NT2/D1 (cell line): ENCODE measurements around the gene MMP17.

ENCODE experiments used
- DNase-seq: peaks from one replicate; pipeline ENCODE4 v3.0.0-alpha.2; 2011; ENCODE audit warnings: low read depth, low spot score
- H3K27me3 ChIP-seq: 2 replicates; pipeline ENCODE4 v1.6.0; 2011; ENCODE audit warnings: mild to moderate bottlenecking; ENCODE audit not compliant: insufficient read length, insufficient read depth
- H3K36me3 ChIP-seq: 2 replicates; pipeline ENCODE4 v1.6.1; 2011; ENCODE audit warnings: mild to moderate bottlenecking, low read length, mixed read lengths; ENCODE audit not compliant: insufficient read depth, insufficient read length
- H3K4me1 ChIP-seq: 2 replicates; pipeline ENCODE4 v1.5.1; 2011; ENCODE audit not compliant: insufficient read depth, insufficient read length
- H3K4me3 ChIP-seq: 2 replicates; pipeline ENCODE4 v1.5.1; 2011; ENCODE audit warnings: low read depth; ENCODE audit not compliant: insufficient read length
- H3K9ac ChIP-seq: 2 replicates; pipeline ENCODE4 v1.6.0; 2011; ENCODE audit warnings: low read depth; ENCODE audit not compliant: insufficient read length
- H3K9me3 ChIP-seq: 2 replicates; pipeline ENCODE4 v1.5.1; 2011; ENCODE audit warnings: mild to moderate bottlenecking, low read length; ENCODE audit not compliant: insufficient read depth
- SUZ12 ChIP-seq: IDR thresholded peaks from 2 replicates; pipeline ENCODE4 v1.6.1; 2011; ENCODE audit not compliant: insufficient read length, insufficient read depth; ENCODE audit errors: extremely low read depth
- YY1 ChIP-seq: IDR thresholded peaks from 2 replicates; pipeline ENCODE4 v1.6.1; 2011; ENCODE audit not compliant: insufficient read length, insufficient read depth
- ZNF274 ChIP-seq: IDR thresholded peaks from 2 replicates; pipeline ENCODE4 v1.6.1; 2011; ENCODE audit warnings: mild to moderate bottlenecking, low read depth, low read length

MMP17 gene

DNA sequence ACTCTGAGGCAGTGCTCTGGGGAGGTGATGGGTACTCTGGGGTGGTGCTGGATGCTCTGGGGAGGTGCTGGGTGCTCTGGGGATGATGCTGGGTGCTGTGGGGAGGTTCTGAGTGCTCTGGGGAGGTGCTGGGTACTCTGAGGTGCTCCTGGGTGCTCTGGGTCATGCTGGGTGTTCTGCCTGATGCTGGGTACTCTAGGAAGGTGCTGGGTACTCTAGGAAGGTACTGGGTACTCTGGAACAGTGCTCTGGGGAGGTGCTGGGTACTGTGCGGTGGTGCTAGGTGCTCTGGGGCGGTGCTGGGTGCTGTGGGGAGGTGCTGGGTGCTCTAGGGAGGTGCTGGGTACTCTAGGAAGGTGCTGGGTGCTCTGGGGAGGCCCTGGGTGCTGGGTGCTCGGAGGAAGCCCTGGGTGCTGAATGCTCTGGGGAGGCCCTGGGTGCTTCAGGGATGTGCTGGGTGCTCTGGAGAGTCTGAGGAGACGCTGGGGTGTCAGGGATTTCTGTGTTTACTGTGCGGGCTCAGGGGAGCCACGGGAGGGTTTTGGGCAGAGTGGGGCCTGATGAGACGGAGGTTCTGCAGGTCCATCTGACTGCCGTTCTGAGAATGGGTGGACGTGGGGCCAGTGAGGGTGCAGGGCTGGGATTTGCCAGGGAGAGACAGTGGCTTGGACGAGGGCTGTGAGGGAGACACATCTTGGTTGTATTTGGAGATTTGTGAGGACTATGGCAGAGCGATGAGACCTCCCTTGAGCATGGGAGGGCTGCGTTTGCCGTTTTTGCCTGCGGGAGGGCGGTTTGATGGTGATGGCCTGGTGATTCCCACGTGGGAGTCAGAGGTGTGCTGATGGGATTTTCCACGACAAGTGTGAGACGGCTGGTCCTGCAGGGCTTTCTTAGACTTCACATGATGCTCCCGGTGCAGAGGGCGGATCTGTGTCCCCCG lies 30.0 kb downstream of the MMP17 start:
- Histone ChIP-seq H3K4me1 (peaks cover 29% of the 10 kb centered on the region), H3K36me3 (no peaks in the 10 kb centered on the region), H3K4me3 (no peak overlapping the region), H3K9ac (peak overlapping the region; percentile 17), H3K27me3 (no peaks in the 10 kb centered on the region), H3K9me3 (no peaks in the 10 kb centered on the region)
- TF ChIP-seq SUZ12 (no peak), YY1 (no peak), ZNF274 (no peak)
- DNase-seq, result no peak

DNA sequence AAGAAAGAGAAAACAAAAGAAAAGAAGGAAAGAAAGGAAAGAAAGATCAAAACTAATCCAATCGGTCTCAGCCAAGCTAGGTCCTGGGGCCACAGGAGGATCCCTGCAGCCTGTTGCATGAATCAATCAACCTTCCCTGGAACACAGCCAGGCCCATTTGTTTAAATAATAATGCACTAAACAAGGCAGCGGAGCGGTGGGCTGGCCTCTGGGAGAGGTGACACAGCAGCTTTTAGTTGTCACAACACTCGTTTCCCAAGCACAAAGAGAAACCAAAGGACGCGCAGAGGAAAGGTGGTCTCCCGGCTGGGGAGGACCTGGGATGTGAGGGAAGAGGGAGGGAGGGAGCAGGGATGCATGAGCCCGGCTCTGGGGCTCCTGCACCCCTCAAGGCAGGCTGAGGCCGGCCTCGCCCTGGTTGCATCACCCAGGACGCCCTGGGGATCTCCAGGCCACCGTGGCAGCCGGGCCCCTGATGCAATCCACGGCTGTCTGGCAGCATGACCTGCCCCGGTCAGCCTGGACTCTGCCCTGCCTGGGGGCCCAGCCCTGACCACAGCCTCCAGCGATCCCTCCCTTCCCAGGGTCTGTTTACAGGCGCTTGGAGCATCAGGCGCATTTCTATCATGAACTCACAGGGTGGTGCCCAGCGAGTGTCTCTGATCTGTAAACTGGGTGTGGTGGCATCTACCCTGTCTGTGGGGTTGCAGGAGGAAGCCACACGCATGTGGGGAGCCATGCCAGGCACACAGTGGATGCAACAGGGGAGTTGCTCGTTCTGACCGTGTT lies 32.5 kb downstream of the MMP17 start:
- peak overlapping the region; percentile 6 for H3K4me3 ChIP-seq
- peaks cover 39% of the 10 kb centered on the region for H3K4me1 ChIP-seq
- DNase-seq, result peak; percentile 82
- H3K9me3 ChIP-seq, result no peaks in the 10 kb centered on the region
- H3K9ac ChIP-seq, result peak overlapping the region; percentile 66
- no peaks in the 10 kb centered on the region for H3K27me3 ChIP-seq
- no peaks in the 10 kb centered on the region for H3K36me3 ChIP-seq
- TF ChIP-seq ZNF274 (no peak), SUZ12 (no peak), YY1 (no peak)

DNA sequence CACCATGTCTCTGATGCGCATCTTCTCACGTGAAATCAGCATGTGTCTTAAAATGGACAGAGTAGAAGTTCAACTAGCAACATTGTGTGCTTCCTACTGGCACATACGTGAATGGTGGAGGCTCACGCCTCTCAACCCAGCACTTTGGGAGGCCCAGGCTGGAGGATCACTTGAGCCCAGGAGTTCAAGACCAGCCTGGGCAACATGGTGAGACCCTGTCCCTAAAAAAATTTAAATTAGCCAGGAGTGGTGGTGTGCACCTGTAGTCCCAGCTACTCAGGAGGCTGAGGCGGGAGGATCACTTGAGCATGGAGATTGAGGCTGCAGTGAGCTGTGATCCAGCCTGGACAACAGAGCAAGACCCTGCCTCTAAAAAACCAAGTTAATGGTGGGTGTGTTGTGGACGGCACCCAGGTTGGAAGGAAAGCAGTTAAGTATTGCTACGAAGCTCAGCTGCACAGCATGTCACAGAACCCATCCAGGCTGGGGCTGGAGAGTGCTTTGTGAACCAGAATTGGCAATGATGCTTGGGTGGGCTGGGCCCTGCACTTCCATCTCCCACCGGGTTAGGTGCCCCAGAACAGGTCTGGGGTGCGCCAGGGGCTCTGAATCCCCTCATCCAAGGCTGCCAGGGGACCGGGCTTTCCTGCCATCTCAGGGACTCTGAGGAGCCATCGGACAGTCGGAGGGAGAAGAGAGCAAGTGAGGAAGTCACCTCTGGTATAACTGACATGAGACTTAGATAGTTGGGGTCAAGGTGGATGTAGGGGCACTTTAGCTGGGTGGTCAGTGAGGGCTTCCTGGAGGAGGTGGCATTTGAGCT lies 33.3 kb downstream of the MMP17 start:
- Histone ChIP-seq H3K36me3 (no peaks in the 10 kb centered on the region), H3K9me3 (no peaks in the 10 kb centered on the region), H3K4me1 (peaks cover 31% of the 10 kb centered on the region), H3K27me3 (no peaks in the 10 kb centered on the region), H3K4me3 (peak overlapping the region; percentile 6), H3K9ac (peak overlapping the region; percentile 66)
- no peak for TF ChIP-seq ZNF274
- no peak for TF ChIP-seq YY1
- TF ChIP-seq SUZ12, result no peak
- DNase-seq, result no peak

DNA sequence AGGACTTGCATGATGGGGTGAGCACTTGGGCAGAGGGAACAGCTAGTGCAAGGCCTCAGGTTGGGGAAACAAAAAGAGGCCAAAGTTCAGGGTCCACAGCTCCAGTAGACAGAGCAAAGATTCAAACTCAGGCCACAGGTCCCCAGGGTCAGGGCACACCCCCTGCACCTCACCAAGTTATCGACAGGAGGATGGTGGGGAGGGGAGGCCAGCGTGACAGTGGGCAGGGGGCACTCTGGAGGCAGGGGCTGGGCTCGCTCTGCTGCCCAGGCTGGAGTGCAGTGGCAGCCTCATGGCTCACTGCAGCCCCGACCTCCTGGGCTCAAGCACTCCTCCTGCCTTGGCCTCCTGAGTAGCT lies 33.9 kb downstream of the MMP17 start:
- Histone ChIP-seq H3K4me3 (no peak overlapping the region), H3K4me1 (peaks cover 30% of the 10 kb centered on the region), H3K27me3 (no peaks in the 10 kb centered on the region), H3K36me3 (no peaks in the 10 kb centered on the region), H3K9ac (peak overlapping the region; percentile 51), H3K9me3 (no peaks in the 10 kb centered on the region)
- TF ChIP-seq YY1 (no peak), ZNF274 (no peak), SUZ12 (no peak)
- no peak for DNase-seq

DNA sequence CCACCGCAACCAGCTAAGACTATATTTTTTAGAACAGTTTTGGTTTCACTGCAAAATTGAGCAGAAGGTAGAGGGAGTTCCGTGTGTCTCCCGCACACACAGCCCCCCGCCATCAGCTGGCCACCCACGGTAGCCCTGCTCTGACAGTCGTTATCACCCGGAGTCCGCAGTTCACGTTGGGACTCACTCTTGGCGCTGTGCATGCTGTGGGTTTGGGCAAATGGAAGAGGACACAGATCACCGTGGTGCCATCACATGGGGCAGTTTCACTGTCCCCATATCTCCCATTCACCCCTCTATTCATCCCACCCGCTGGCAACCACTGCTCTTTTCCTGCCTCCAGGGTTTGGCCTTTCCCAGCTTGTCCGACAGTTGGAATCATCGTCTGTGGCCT lies 34.4 kb downstream of the MMP17 start:
- Histone ChIP-seq H3K27me3 (no peaks in the 10 kb centered on the region), H3K9me3 (no peaks in the 10 kb centered on the region), H3K4me3 (no peak overlapping the region), H3K4me1 (peaks cover 30% of the 10 kb centered on the region), H3K9ac (peak overlapping the region; percentile 43), H3K36me3 (no peaks in the 10 kb centered on the region)
- no peak for DNase-seq
- no peak for TF ChIP-seq SUZ12
- TF ChIP-seq ZNF274, result no peak
- no peak for TF ChIP-seq YY1

DNA sequence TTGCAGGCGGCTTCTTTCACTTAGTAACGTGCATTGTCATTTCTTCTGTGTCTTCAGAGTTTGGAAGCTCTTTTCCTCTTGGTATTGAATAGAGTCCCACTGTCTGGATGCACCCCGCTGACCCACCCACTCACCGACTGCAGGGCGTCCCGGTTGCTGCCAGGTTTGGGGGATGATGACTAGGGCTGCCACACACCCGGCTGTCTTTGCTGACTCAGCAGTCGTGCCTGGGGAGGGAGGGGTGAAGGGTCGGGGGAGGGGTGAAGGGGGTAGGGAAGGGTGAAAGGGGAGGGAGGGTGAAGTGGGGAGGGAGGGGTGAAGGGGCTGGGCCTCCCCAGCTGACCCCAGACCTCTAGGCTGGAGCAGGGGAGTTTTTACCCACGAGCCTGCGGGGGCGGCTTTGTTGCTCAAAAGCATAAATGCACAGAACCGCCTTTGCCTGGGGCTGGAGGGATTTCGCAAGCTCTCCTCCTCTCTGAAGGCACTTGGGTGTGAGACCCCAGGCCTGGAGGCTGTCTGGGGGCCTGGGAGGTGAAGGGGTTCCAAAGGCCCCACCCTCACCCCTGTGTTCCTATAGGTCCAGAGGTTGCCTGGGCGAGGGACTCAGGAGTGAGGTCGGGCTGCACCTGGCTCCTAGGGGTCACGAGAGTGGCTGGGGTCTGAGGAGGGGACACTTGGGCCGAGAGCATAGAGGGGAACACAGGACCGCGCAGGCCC lies 35.0 kb downstream of the MMP17 start:
- DNase-seq, result no peak
- Histone ChIP-seq H3K36me3 (no peaks in the 10 kb centered on the region), H3K4me1 (peaks cover 31% of the 10 kb centered on the region), H3K9me3 (no peaks in the 10 kb centered on the region), H3K27me3 (no peaks in the 10 kb centered on the region), H3K4me3 (no peak overlapping the region), H3K9ac (peak overlapping the region; percentile 62)
- no peak for TF ChIP-seq YY1
- no peak for TF ChIP-seq SUZ12
- TF ChIP-seq ZNF274, result no peak
